ENCODE measurements around the gene FRMD4A. TPM values are rescaled to one million over a fixed set of nuclear protein-coding genes. Genes with fewer than 3 reads are reported as not detected.
A peak's percentile ranks its signal among the peaks of the same experiment; 100 is the strongest.

The FRMD4A gene
- total and polyA plus RNA-seq, 2 experiments from 2014 or later: 3.7 to 12.6 TPM

GRCh38 chr10:13751191-13751764 is 579.4 kb downstream of the FRMD4A start:
- Histone ChIP-seq H3K9me3 (ENCODE audit: low read depth) (no peaks in the 10 kb centered on the region), H3K4me3 (no peak overlapping the region), H3K27ac (no peak overlapping the region), H3K4me1 (ENCODE audit: low read depth) (peaks cover 5% of the 10 kb centered on the region), H3K36me3 (no peaks in the 10 kb centered on the region), H3K27me3 (no peaks in the 10 kb centered on the region)
- DNase-seq (ENCODE audit: low read depth in 1 of 2, low spot score in 1 of 2): no peak
- TF ChIP-seq CTCF (IDR thresholded peaks at IDR 0.05; ENCODE audit: low read depth, low read length): no peak

GRCh38 chr10:13750299-13751190 is 580.2 kb downstream of the FRMD4A start:
- Histone ChIP-seq H3K27me3 (no peaks in the 10 kb centered on the region), H3K4me3 (no peak overlapping the region)
- TF ChIP-seq CTCF (IDR thresholded peaks at IDR 0.05; ENCODE audit: low read depth, low read length): no peak

GRCh38 chr10:13745271-13745670 is 585.5 kb downstream of the FRMD4A start:
- H3K36me3 ChIP-seq: no peaks in the 10 kb centered on the region
- H3K27me3 ChIP-seq: no peaks in the 10 kb centered on the region
- H3K9me3 ChIP-seq (ENCODE audit: low read depth): no peaks in the 10 kb centered on the region
- no peak overlapping the region for H3K27ac ChIP-seq
- no peak for TF ChIP-seq CTCF (IDR thresholded peaks at IDR 0.05; ENCODE audit: low read depth, low read length)
- DNase-seq (ENCODE audit: low read depth in 1 of 2, low spot score in 1 of 2): no peak
- no peak overlapping the region for H3K4me3 ChIP-seq
- H3K4me1 ChIP-seq (ENCODE audit: low read depth): no peaks in the 10 kb centered on the region

More at GRCh38 chr10:13750299-13751190, 580.2 kb downstream of the FRMD4A start:
- Histone ChIP-seq H3K9me3 (ENCODE audit: low read depth) (no peaks in the 10 kb centered on the region), H3K27ac (no peak overlapping the region), H3K4me1 (ENCODE audit: low read depth) (peaks cover 1% of the 10 kb centered on the region), H3K36me3 (no peaks in the 10 kb centered on the region)
- no peak for DNase-seq (ENCODE audit: low read depth in 1 of 2, low spot score in 1 of 2)

- Histone ChIP-seq H3K27me3 (no peaks in the 10 kb centered on the region), H3K36me3 (no peaks in the 10 kb centered on the region), H3K4me3 (no peak overlapping the region), H3K4me1 (ENCODE audit: low read depth) (no peaks in the 10 kb centered on the region), H3K9me3 (ENCODE audit: low read depth) (no peaks in the 10 kb centered on the region), H3K27ac (no peak overlapping the region)
- no peak for TF ChIP-seq CTCF (IDR thresholded peaks at IDR 0.05; ENCODE audit: low read depth, low read length)
- no peak for DNase-seq (ENCODE audit: low read depth in 1 of 2, low spot score in 1 of 2)
Measured at GRCh38 chr10:13743963-13744362, 586.8 kb downstream of the FRMD4A start.

- Histone ChIP-seq H3K4me3 (no peak overlapping the region), H3K27ac (no peak overlapping the region), H3K27me3 (no peaks in the 10 kb centered on the region), H3K9me3 (ENCODE audit: low read depth) (no peaks in the 10 kb centered on the region), H3K36me3 (no peaks in the 10 kb centered on the region), H3K4me1 (ENCODE audit: low read depth) (no peaks in the 10 kb centered on the region)
- DNase-seq (ENCODE audit: low read depth in 1 of 2, low spot score in 1 of 2): peak in 1 of 2 donors; percentile 30
- no peak for TF ChIP-seq CTCF (IDR thresholded peaks at IDR 0.05; ENCODE audit: low read depth, low read length)
Measured at GRCh38 chr10:13743101-13743693, 587.5 kb downstream of the FRMD4A start.
